Trophoblast cell (in vitro differentiated cells and primary cell): ENCODE results near the gene CCRL2.
"Not testable (repeated sequence)": the region's sequence is repeated elsewhere in the genome, so short reads cannot be mapped to it uniquely, and the experiment has no call there.

Experiments
- DNase-seq, 2 donors: peaks; one replicate each; pipeline ENCODE4 v3.0.0-alpha.2; 2016
- H2AFZ ChIP-seq: 2 replicates; pipeline ENCODE4 v1.6.1; 2013; ENCODE audit warnings: low read length, moderate library complexity, mild to moderate bottlenecking; ENCODE audit not compliant: insufficient read depth, poor library complexity
- H2AK5ac ChIP-seq: 2 replicates; pipeline ENCODE4 v1.6.1; 2013; ENCODE audit warnings: mild to moderate bottlenecking, low read length
- H2BK120ac ChIP-seq: 2 replicates; pipeline ENCODE4 v1.6.1; 2013; ENCODE audit warnings: low read length, mild to moderate bottlenecking, moderate library complexity; ENCODE audit not compliant: insufficient read depth, poor library complexity
- H2BK12ac ChIP-seq: 2 replicates; pipeline ENCODE4 v1.6.1; 2013; ENCODE audit warnings: mild to moderate bottlenecking, low read length, moderate library complexity
- H2BK5ac ChIP-seq: 2 replicates; pipeline ENCODE4 v1.6.1; 2013; ENCODE audit warnings: low read length, low read depth, moderate library complexity, mild to moderate bottlenecking; ENCODE audit not compliant: poor library complexity
- H3K14ac ChIP-seq: 2 replicates; pipeline ENCODE4 v1.6.1; 2013; ENCODE audit warnings: mild to moderate bottlenecking, low read length
- H3K18ac ChIP-seq: 2 replicates; pipeline ENCODE4 v1.6.1; 2013; ENCODE audit warnings: mild to moderate bottlenecking, low read length
- H3K23ac ChIP-seq: 2 replicates; pipeline ENCODE4 v1.6.1; 2013; ENCODE audit warnings: low read length
- H3K27ac ChIP-seq: 2 replicates; pipeline ENCODE4 v1.5.1; 2013; ENCODE audit warnings: low read depth, mild to moderate bottlenecking, inconsistent platforms, low read length, moderate library complexity
- H3K27me3 ChIP-seq: 2 replicates; pipeline ENCODE4 v1.6.1; 2013; ENCODE audit warnings: inconsistent platforms, mild to moderate bottlenecking, low read length, moderate library complexity; ENCODE audit not compliant: insufficient read depth
- H3K36me3 ChIP-seq, 2 experiments: 1 replicate in 1 of 2; 2 replicates in 1 of 2; pipeline ENCODE4 v1.6.1; 2013; ENCODE audit warnings: low read length in 2 of 2, mild to moderate bottlenecking in 2 of 2, moderate library complexity in 1 of 2; ENCODE audit not compliant: insufficient read depth in 2 of 2, control insufficient read depth in 1 of 2
- H3K4ac ChIP-seq: 2 replicates; pipeline ENCODE4 v1.6.1; 2013; ENCODE audit warnings: low read depth, mild to moderate bottlenecking, low read length, moderate library complexity
- H3K4me1 ChIP-seq, 2 experiments: 1 replicate in 1 of 2; 2 replicates in 1 of 2; pipeline ENCODE4 v1.6.1; 2013; ENCODE audit warnings: low read length in 2 of 2, mild to moderate bottlenecking in 2 of 2, moderate library complexity in 1 of 2; ENCODE audit not compliant: insufficient read depth in 2 of 2, control insufficient read depth in 1 of 2
- H3K4me2 ChIP-seq: 2 replicates; pipeline ENCODE4 v1.6.1; 2013; ENCODE audit warnings: inconsistent platforms, mild to moderate bottlenecking, low read length, moderate library complexity
- H3K4me3 ChIP-seq: 2 replicates; pipeline ENCODE4 v1.5.1; 2013; ENCODE audit warnings: mild to moderate bottlenecking, low read depth, low read length, inconsistent platforms
- H3K79me1 ChIP-seq: one replicate; pipeline ENCODE4 v1.6.1; 2013; ENCODE audit warnings: low read length
- H3K79me2 ChIP-seq: 2 replicates; pipeline ENCODE4 v1.6.1; 2013; ENCODE audit warnings: low read length, mild to moderate bottlenecking; ENCODE audit not compliant: control insufficient read depth, insufficient read depth, poor library complexity
- H3K9ac ChIP-seq: 2 replicates; pipeline ENCODE4 v1.6.1; 2013; ENCODE audit warnings: mild to moderate bottlenecking, low read length
- H3K9me3 ChIP-seq: 2 replicates; pipeline ENCODE4 v1.6.1; 2013; ENCODE audit warnings: low read depth, mild to moderate bottlenecking, control low read depth, inconsistent platforms, low read length; ENCODE audit not compliant: insufficient read depth
- H4K12ac ChIP-seq: 2 replicates; pipeline ENCODE4 v1.6.1; 2013; ENCODE audit warnings: low read depth, mild to moderate bottlenecking, low read length, moderate library complexity
- H4K8ac ChIP-seq: 2 replicates; pipeline ENCODE4 v1.6.1; 2013; ENCODE audit warnings: low read depth, mild to moderate bottlenecking, low read length, moderate library complexity
- H4K91ac ChIP-seq: one replicate; pipeline ENCODE4 v1.6.1; 2013; ENCODE audit warnings: low read depth, mild to moderate bottlenecking, low read length, moderate library complexity
- WGBS: extraction: QIAGEN DNeasy Blood & Tissue Kit; methylation state at CpG from one replicate; pipeline ENCODE4 v1.1.7; 2013; ENCODE audit warnings: missing lambda C conversion rate; ENCODE audit not compliant: insufficient read length, insufficient coverage; ENCODE audit errors: extremely low coverage; 5-methylcytosine and 5-hydroxymethylcytosine counted together

CCRL2 gene

DNA sequence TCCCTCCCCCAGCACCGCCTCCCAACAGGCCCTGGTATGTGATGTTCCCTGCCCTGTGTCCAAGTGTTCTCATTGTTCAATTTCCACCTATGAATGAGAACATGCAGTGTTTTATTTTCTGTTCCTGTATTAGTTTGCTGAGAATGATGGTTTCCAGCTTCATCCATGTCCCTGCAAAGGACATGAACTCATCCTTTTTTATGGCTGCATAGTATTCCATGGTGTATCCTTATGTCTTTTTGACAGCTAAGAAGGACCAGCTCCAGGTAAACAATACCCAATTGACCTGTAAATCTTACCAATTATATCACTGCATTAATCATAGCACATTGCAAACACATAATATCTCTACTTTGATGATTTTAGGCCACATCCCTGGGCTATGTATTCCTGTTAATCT is 23.8 kb downstream of the CCRL2 start:
- H2BK120ac ChIP-seq, H3K4ac ChIP-seq, H3K18ac ChIP-seq, H3K9me3 ChIP-seq, DNase-seq, H4K8ac ChIP-seq, H3K9ac ChIP-seq, H4K12ac ChIP-seq, H3K14ac ChIP-seq, H2AFZ ChIP-seq, H3K27ac ChIP-seq, H3K36me3 ChIP-seq, H2BK5ac ChIP-seq, H3K23ac ChIP-seq, H3K4me2 ChIP-seq, H3K79me2 ChIP-seq, H2AK5ac ChIP-seq, H2BK12ac ChIP-seq, H4K91ac ChIP-seq, H3K27me3 ChIP-seq, H3K79me1 ChIP-seq, H3K4me3 ChIP-seq: not testable (repeated sequence)
- WGBS: no CpG with 5 or more reads among the region's 1 CpG
- peaks cover 11 to 16% of the 10 kb centered on the region in 2 experiments for H3K4me1 ChIP-seq

GRCh38 chr3:46431905-46432304 is 24.8 kb downstream of the CCRL2 start:
- H3K23ac ChIP-seq, H3K79me1 ChIP-seq, H3K4me2 ChIP-seq, H2BK12ac ChIP-seq, H2BK120ac ChIP-seq, H3K14ac ChIP-seq, H2AK5ac ChIP-seq, H3K27ac ChIP-seq, H3K18ac ChIP-seq, H3K4me3 ChIP-seq, H3K36me3 ChIP-seq, H3K9ac ChIP-seq, H2BK5ac ChIP-seq, H2AFZ ChIP-seq, H4K91ac ChIP-seq, H4K12ac ChIP-seq, H3K9me3 ChIP-seq, H3K79me2 ChIP-seq, H3K27me3 ChIP-seq, H3K4ac ChIP-seq, H4K8ac ChIP-seq: not testable (repeated sequence)
- no CpG with 5 or more reads among the region's 5 CpGs for WGBS
- peak; percentile 39 to 84 for DNase-seq
- H3K4me1 ChIP-seq: peaks cover 7 to 11% of the 10 kb centered on the region in 2 experiments

GRCh38 chr3:46433118-46433517 is 26.1 kb downstream of the CCRL2 start:
- not testable (repeated sequence) for H4K8ac ChIP-seq, H3K23ac ChIP-seq, H3K14ac ChIP-seq, H3K4me1 ChIP-seq, H3K79me1 ChIP-seq, H3K79me2 ChIP-seq, H3K36me3 ChIP-seq, H4K12ac ChIP-seq, H2BK120ac ChIP-seq, H3K9me3 ChIP-seq, H3K4me2 ChIP-seq, H4K91ac ChIP-seq, H3K4ac ChIP-seq, H2BK12ac ChIP-seq, H3K4me3 ChIP-seq, H3K9ac ChIP-seq, H2AK5ac ChIP-seq, H2AFZ ChIP-seq, H3K27me3 ChIP-seq, H2BK5ac ChIP-seq, H3K18ac ChIP-seq
- no CpG with 5 or more reads among the region's 4 CpGs for WGBS
- H3K27ac ChIP-seq: peak overlapping the region; percentile 40
- peak; percentile 79 to 88 for DNase-seq

DNA sequence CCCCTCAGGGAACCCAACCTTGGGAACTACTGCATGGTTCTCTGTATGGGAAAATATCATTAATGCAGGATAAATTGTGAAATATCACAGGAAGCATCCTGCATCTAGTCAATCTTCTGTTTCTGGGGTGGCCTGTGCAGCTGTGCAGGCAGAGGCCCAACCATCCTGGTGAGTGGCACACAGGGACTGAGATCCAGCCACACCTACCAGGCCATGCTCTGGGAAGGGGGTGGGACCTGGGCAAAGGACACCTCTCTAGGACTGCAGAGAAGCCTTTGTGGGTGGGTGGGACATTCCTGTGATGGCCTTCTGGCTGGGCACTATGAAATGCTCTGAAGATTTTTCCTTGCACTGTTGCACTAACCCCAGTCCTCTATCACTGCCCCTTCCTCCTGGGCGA is 26.8 kb downstream of the CCRL2 start:
- Histone ChIP-seq H2AK5ac (no peak overlapping the region), H3K4me2 (no peak overlapping the region), H3K79me1 (peaks cover 2% of the 10 kb centered on the region), H2BK5ac (no peak overlapping the region), H3K4me3 (no peak overlapping the region), H3K18ac (no peak overlapping the region), H2BK120ac (peak overlapping the region; percentile 87), H3K14ac (no peak overlapping the region), H4K8ac (peak overlapping the region; percentile 39), H4K12ac (no peak overlapping the region), H2BK12ac (peak overlapping the region; percentile 76), H3K9ac (no peak overlapping the region), H4K91ac (peak overlapping the region; percentile 57), H3K27me3 (no peaks in the 10 kb centered on the region), H3K9me3 (peaks cover 6% of the 10 kb centered on the region), H3K36me3 (peaks cover 0 to 2% of the 10 kb centered on the region in 2 experiments), H3K4me1 (peaks cover 3% of the 10 kb centered on the region in 2 experiments), H3K4ac (peak overlapping the region; percentile 39), H3K79me2 (no peaks in the 10 kb centered on the region), H3K23ac (no peak overlapping the region), H3K27ac (no peak overlapping the region), H2AFZ (no peak overlapping the region)
- DNase-seq: no peak
- no CpG with 5 or more reads among the region's 1 CpG for WGBS
